Vagina (tissue), 2 donors: Measurements from ENCODE around the gene PRKACG. TPM values are rescaled to one million over a fixed set of nuclear protein-coding genes. Genes with fewer than 3 reads are reported as not detected.
A peak's percentile ranks its signal among the peaks of the same experiment; 100 is the strongest.

Experiments used
- DNase-seq, 2 donors: peaks; one replicate each; pipeline ENCODE4 v3.0.0-alpha.2; 2017; ENCODE audit errors: extremely low spot score in 2 of 2
- H3K27ac ChIP-seq: fragments of 200-600 bp; sonication (generic); one replicate; pipeline ENCODE4 v1.5.1; 2019
- H3K27me3 ChIP-seq: fragments of 200-600 bp; sonication (generic); one replicate; pipeline ENCODE4 v1.5.1; 2019
- H3K36me3 ChIP-seq, 2 donors: fragments of 200-600 bp; sonication (generic); one replicate each; pipeline ENCODE4 v1.5.1; 2017 to 2019
- H3K4me1 ChIP-seq: fragments of 200-600 bp; sonication (generic); one replicate; pipeline ENCODE4 v1.5.1; 2019
- H3K4me3 ChIP-seq, 2 donors: fragments of 200-600 bp; sonication (generic); 1 replicate in 1 of 2; 2 replicates in 1 of 2; pipeline ENCODE4 v1.5.1; 2016 to 2019
- H3K9me3 ChIP-seq: fragments of 200-600 bp; sonication (generic); one replicate; pipeline ENCODE4 v1.5.1; 2019
- POLR2A ChIP-seq, 2 donors: fragments of 450-650 bp; IDR thresholded peaks; one replicate each; pipeline ENCODE4 v1.6.1; 2017; ENCODE audit warnings: antibody characterized with exemption in 2 of 2, mild to moderate bottlenecking in 2 of 2, moderate library complexity in 2 of 2
- POLR2AphosphoS5 ChIP-seq, 2 donors: sonication (generic); formaldehyde crosslinking; IDR thresholded peaks; one replicate each; pipeline ENCODE4 v1.9.0; 2017; ENCODE audit warnings: antibody characterized with exemption in 2 of 2, mild to moderate bottlenecking in 2 of 2, low read depth in 1 of 2; ENCODE audit not compliant: insufficient read depth in 1 of 2
- intact Hi-C: fragments of 100-400 bp; cut with DNase I; formaldehyde crosslinking; loops from one replicate; pipeline ENCODE4 v1.15.1; 2023
- total RNA-seq: library from RNA; depleted of rRNA; stranded (reverse); fragments of >200 nt; gene quantifications from one replicate; pipeline ENCODE4 v1.2.3, GENCODE V29; 2016
- TF ChIP-seq, protein P1 (sequence below), 3 experiments: fragments of 450-650 bp in 2 of 3; fragments of 200-600 bp in 1 of 3; sonication (generic) in 1 of 3; IDR thresholded peaks; one replicate each; pipeline ENCODE4 v1.5.1; 2017 to 2019; ENCODE audit warnings: antibody characterized with exemption in 3 of 3, mild to moderate bottlenecking in 2 of 3, moderate library complexity in 2 of 3

PRKACG gene
- total RNA-seq, 1 donor from 2014 or later = not detected

GRCh38 chr9:69028754-69029153, 14.8 kb upstream of the PRKACG start:
- TF ChIP-seq, protein P1, sequence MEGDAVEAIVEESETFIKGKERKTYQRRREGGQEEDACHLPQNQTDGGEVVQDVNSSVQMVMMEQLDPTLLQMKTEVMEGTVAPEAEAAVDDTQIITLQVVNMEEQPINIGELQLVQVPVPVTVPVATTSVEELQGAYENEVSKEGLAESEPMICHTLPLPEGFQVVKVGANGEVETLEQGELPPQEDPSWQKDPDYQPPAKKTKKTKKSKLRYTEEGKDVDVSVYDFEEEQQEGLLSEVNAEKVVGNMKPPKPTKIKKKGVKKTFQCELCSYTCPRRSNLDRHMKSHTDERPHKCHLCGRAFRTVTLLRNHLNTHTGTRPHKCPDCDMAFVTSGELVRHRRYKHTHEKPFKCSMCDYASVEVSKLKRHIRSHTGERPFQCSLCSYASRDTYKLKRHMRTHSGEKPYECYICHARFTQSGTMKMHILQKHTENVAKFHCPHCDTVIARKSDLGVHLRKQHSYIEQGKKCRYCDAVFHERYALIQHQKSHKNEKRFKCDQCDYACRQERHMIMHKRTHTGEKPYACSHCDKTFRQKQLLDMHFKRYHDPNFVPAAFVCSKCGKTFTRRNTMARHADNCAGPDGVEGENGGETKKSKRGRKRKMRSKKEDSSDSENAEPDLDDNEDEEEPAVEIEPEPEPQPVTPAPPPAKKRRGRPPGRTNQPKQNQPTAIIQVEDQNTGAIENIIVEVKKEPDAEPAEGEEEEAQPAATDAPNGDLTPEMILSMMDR (IDR thresholded peaks at IDR 0.05) = no peak
- no peak for TF ChIP-seq POLR2A (IDR thresholded peaks at IDR 0.05)
- intact Hi-C loops = no loop called here
- H3K4me3 ChIP-seq = no peak overlapping the region

DNA sequence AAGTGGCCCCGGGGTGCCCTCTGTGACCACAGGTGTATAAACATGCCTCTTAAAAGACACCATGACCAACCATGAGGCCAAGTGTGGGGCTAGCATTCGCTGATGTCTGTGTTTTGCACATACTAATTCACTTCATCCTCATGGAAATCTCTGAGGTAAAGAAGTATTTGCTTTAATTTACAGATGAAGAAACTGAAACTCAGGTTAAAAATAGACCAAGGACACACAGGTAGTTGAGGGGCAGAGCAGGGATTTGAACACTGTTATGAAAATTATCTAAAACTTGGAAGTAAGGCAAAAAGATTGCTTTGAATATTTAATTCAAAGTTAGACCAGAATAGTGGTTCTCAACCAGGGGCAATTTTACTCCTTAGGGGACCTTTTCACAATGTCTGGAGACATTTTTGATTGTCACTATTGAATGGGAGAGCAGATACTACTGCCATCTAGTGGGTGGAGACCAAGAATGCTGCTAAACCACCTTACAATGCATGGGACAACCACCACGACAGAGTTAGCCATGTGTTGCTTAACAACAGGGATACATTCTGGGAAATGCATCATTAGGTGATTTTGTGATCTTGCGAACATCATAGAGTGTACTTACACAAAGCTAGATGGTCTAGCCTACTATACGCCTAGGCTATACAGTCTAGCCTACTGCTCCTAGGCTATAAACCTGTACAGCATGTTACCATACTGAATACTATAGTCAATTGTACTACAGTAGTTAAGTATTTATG, 13.6 kb upstream of the PRKACG start:
- H3K4me1 ChIP-seq = no peaks in the 10 kb centered on the region
- TF ChIP-seq POLR2A (IDR thresholded peaks at IDR 0.05) (no peak), POLR2AphosphoS5 (IDR thresholded peaks at IDR 0.05; ENCODE audit: insufficient read depth in 1 of 2, low read depth in 1 of 2) (no peak)
- TF ChIP-seq, protein P1 (IDR thresholded peaks at IDR 0.05) = peak; percentile 12 to 39 (median 36)
- H3K4me3 ChIP-seq = no peak overlapping the region
- no peaks in the 10 kb centered on the region for H3K36me3 ChIP-seq
- DNase-seq = no peak
- intact Hi-C loops = no loop called here
- no peak overlapping the region for H3K27ac ChIP-seq
- H3K27me3 ChIP-seq = no peaks in the 10 kb centered on the region
- no peaks in the 10 kb centered on the region for H3K9me3 ChIP-seq

More at GRCh38 chr9:69028754-69029153, 14.8 kb upstream of the PRKACG start:
- Histone ChIP-seq H3K27ac (no peak overlapping the region), H3K4me1 (no peaks in the 10 kb centered on the region), H3K27me3 (no peaks in the 10 kb centered on the region), H3K9me3 (no peaks in the 10 kb centered on the region), H3K36me3 (no peaks in the 10 kb centered on the region)
- DNase-seq = no peak

DNA sequence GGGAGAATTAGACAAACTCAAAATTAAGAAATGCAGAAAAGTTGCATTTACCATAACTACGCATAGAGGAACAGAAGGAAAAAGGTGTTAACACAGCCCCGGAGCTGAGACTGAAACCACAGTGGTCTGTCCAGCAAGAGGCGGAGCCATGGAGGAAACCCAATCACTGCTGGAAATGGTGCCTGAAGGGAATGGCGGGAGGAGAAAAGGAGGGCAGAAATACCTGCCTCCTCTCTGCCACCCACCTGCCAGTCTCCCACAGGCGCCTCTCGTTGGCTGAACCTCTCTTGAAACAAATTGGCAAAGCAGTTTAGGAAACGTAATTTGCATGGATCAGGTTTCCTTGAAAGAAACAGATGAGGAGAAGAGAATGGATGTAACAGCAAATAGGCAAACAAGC, 9.7 kb upstream of the PRKACG start:
- no peaks in the 10 kb centered on the region for H3K9me3 ChIP-seq
- no peaks in the 10 kb centered on the region for H3K4me1 ChIP-seq
- intact Hi-C loops = no loop called here
- no peak overlapping the region for H3K4me3 ChIP-seq
- H3K36me3 ChIP-seq = no peaks in the 10 kb centered on the region
- no peaks in the 10 kb centered on the region for H3K27me3 ChIP-seq
- no peak overlapping the region for H3K27ac ChIP-seq
- TF ChIP-seq POLR2AphosphoS5 (IDR thresholded peaks at IDR 0.05; ENCODE audit: insufficient read depth in 1 of 2, low read depth in 1 of 2) (no peak), POLR2A (IDR thresholded peaks at IDR 0.05) (no peak)
- TF ChIP-seq, protein P1 (IDR thresholded peaks at IDR 0.05) = no peak
- DNase-seq = no peak

- TF ChIP-seq POLR2AphosphoS5 (IDR thresholded peaks at IDR 0.05; ENCODE audit: insufficient read depth in 1 of 2, low read depth in 1 of 2) (no peak), POLR2A (IDR thresholded peaks at IDR 0.05) (no peak)
- TF ChIP-seq, protein P1 (IDR thresholded peaks at IDR 0.05) = no peak
- no peaks in the 10 kb centered on the region for H3K27me3 ChIP-seq
- no peaks in the 10 kb centered on the region for H3K36me3 ChIP-seq
- no peak overlapping the region for H3K27ac ChIP-seq
- intact Hi-C loops = no loop called here
- no peak overlapping the region for H3K4me3 ChIP-seq
- H3K4me1 ChIP-seq = no peaks in the 10 kb centered on the region
- H3K9me3 ChIP-seq = no peaks in the 10 kb centered on the region
- no peak for DNase-seq
Observed at GRCh38 chr9:69020301-69021145, 6.6 kb upstream of the PRKACG start.
